OCI-LY7 (cell line): ENCODE measurements around the gene MCAT. TPM values are rescaled to one million over a fixed set of nuclear protein-coding genes. Genes with fewer than 3 reads are reported as not detected.
A peak's percentile ranks its signal among the peaks of the same experiment; 100 is the strongest.

Experiments used
- BruUV-seq: library from RNA; stranded (reverse); fragments of 400-500 nt; replicated peaks from 2 replicates; lab custom pipeline; 2021; lab: Mats Ljungman, UMichigan
- CTCF ChIA-PET: fragments of 300-600 bp; sonication (Branson Sonifier 250); formaldehyde crosslinking; loops from one replicate; lab custom pipeline; 2022; ENCODE audit warnings: antibody characterized with exemption; ENCODE audit not compliant: unreplicated experiment; lab: Charles Lee
- POLR2A ChIA-PET: fragments of 300-600 bp; sonication (Branson Sonifier 250); formaldehyde crosslinking; loops from one replicate; lab custom pipeline; 2022; ENCODE audit warnings: antibody characterized with exemption; lab: Charles Lee
- DNase-seq: peaks from one replicate; pipeline ENCODE4 v3.0.0-alpha.2; 2015; ENCODE audit warnings: low spot score
- H2AFZ ChIP-seq: fragments of 200-600 bp; sonication (generic), shearing (Covaris generic); 2 replicates; pipeline ENCODE4 v1.6.1; 2014; ENCODE audit warnings: mild to moderate bottlenecking, antibody characterized with exemption, low read length, moderate library complexity
- H3K27ac ChIP-seq: fragments of 200-600 bp; sonication (generic); 2 replicates; pipeline ENCODE4 v1.5.1; 2014; ENCODE audit warnings: mixed run types, low read depth, mild to moderate bottlenecking, moderate library complexity, low read length, inconsistent platforms; ENCODE audit not compliant: poor library complexity, severe bottlenecking
- H3K36me3 ChIP-seq: fragments of 200-600 bp; sonication (generic); 2 replicates; pipeline ENCODE4 v1.6.1; 2014; ENCODE audit warnings: mild to moderate bottlenecking, antibody characterized with exemption, low read length, moderate library complexity, mixed read lengths; ENCODE audit not compliant: insufficient read depth
- H3K4me1 ChIP-seq: fragments of 200-600 bp; sonication (generic); 2 replicates; pipeline ENCODE4 v1.5.1; 2014; ENCODE audit warnings: mild to moderate bottlenecking, low read length; ENCODE audit not compliant: insufficient read depth, poor library complexity, severe bottlenecking
- H3K4me2 ChIP-seq: fragments of 200-600 bp; sonication (generic); 2 replicates; pipeline ENCODE4 v1.6.1; 2014; ENCODE audit warnings: mild to moderate bottlenecking, low read length
- H3K4me3 ChIP-seq: fragments of 200-600 bp; sonication (generic); 2 replicates; pipeline ENCODE4 v1.5.1; 2014; ENCODE audit warnings: mild to moderate bottlenecking, low read depth, low read length; ENCODE audit not compliant: poor library complexity, severe bottlenecking
- H3K79me2 ChIP-seq: fragments of 200-600 bp; sonication (generic); 2 replicates; pipeline ENCODE4 v1.6.1; 2016; ENCODE audit warnings: low read depth, mild to moderate bottlenecking, low read length, moderate library complexity, mixed read lengths; ENCODE audit not compliant: insufficient read depth
- H3K9me2 ChIP-seq: fragments of 200-600 bp; sonication (generic); 2 replicates; pipeline ENCODE4 v1.6.1; 2016; ENCODE audit warnings: mild to moderate bottlenecking, low read length, mixed read lengths; ENCODE audit not compliant: insufficient read depth
- H3K9me3 ChIP-seq: fragments of 200-600 bp; sonication (generic); 2 replicates; pipeline ENCODE4 v1.6.1; 2014; ENCODE audit warnings: mild to moderate bottlenecking, mixed run types, low read length, mixed read lengths
- H4K20me1 ChIP-seq: fragments of 200-600 bp; sonication (generic); 2 replicates; pipeline ENCODE4 v1.6.1; 2014; ENCODE audit warnings: mild to moderate bottlenecking, antibody characterized with exemption, low read length, moderate library complexity, mixed read lengths; ENCODE audit not compliant: insufficient read depth
- EZH2phosphoT487 ChIP-seq: fragments of 200-600 bp; sonication (generic); IDR thresholded peaks from 2 replicates; pipeline ENCODE4 v1.6.1; 2018; ENCODE audit warnings: low read depth, borderline replicate concordance, mild to moderate bottlenecking, mixed run types, antibody characterized with exemption, low read length, moderate library complexity, mixed read lengths
- intact Hi-C: fragments of 100-400 bp; cut with micrococcal nuclease; formaldehyde crosslinking; loops from one replicate; pipeline ENCODE4 v1.10.0; 2022; ENCODE audit not compliant: unreplicated experiment
- total RNA-seq, 2 experiments: library from RNA; depleted of rRNA in 1 of 2; stranded (reverse); fragments of >200 nt in 1 of 2; shearing (Covaris generic) in 1 of 2; gene quantifications; 2 replicates each; pipeline ENCODE4 v1.2.3, GENCODE V29; 2014 to 2022
- TF ChIP-seq, protein P1 (sequence below): fragments of 200-600 bp; sonication (generic); conservative IDR thresholded peaks from 2 replicates; pipeline ENCODE4 v1.5.1; 2014; ENCODE audit warnings: mild to moderate bottlenecking, antibody characterized with exemption, low read length, moderate library complexity, mixed read lengths

MCAT gene
- total RNA-seq, 2 experiments from 2014 or later, result 30.6 to 33.2 TPM

DNA sequence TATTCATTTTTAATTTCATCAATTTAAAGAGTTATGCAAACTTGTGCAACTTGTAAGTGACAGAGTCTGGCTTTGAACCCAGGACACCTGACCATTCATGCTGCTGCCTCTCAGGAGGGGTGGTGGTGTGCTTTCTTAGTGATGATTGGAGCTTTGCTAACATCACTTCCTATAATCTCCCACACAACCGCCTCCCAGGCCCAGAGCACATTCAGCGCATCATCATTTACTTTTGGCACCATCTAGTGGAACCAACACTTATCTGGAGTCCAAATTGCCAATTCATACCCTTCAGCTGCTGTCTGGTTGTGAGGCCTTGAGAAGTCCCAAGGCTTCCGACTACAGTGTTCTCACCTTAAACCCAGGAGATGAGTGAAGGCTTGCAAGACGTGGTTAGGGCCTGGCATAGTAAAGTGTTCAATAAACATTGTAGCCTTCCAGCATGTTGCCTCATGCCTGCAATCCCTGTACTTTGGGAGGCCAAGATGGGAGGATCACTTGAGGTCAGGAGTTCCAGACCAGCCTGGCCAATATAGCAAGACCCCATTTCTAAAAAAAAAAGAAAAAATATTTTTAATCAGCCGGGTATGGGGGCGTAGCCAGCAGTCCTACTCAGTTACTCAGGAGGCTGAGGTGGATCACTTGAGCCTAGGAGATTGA lies 52.9 kb downstream of the MCAT start:
- intact Hi-C loops, result loop anchor here (1.0 kb wide), 1 partner anchor 310 kb away; no protein-coding TSS in a partner anchor
- peaks cover 4% of the 10 kb centered on the region; the same call in 1 of the 2 replicates for H3K36me3 ChIP-seq
- H3K27ac ChIP-seq, result peak overlapping the region; percentile 41
- TF ChIP-seq, protein P1, sequence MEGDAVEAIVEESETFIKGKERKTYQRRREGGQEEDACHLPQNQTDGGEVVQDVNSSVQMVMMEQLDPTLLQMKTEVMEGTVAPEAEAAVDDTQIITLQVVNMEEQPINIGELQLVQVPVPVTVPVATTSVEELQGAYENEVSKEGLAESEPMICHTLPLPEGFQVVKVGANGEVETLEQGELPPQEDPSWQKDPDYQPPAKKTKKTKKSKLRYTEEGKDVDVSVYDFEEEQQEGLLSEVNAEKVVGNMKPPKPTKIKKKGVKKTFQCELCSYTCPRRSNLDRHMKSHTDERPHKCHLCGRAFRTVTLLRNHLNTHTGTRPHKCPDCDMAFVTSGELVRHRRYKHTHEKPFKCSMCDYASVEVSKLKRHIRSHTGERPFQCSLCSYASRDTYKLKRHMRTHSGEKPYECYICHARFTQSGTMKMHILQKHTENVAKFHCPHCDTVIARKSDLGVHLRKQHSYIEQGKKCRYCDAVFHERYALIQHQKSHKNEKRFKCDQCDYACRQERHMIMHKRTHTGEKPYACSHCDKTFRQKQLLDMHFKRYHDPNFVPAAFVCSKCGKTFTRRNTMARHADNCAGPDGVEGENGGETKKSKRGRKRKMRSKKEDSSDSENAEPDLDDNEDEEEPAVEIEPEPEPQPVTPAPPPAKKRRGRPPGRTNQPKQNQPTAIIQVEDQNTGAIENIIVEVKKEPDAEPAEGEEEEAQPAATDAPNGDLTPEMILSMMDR, result peak; percentile 81
- TF ChIP-seq EZH2phosphoT487, result no peak
- no peaks in the 10 kb centered on the region for H3K9me3 ChIP-seq
- ChIA-PET POLR2A (interaction anchor here (0.7 kb wide), 1 partner anchor 358 kb away, joined by 3 read pairs; no protein-coding TSS in a partner anchor), CTCF (interaction anchor here (0.5 kb wide), 1 partner anchor 237 kb away, joined by 3 read pairs; no protein-coding TSS in a partner anchor)
- H3K4me1 ChIP-seq, result peaks cover 32% of the 10 kb centered on the region
- no peaks in the 10 kb centered on the region for H3K79me2 ChIP-seq
- peak; percentile 87 for DNase-seq
- H3K4me2 ChIP-seq, result peak overlapping the region; percentile 72
- no TSS peak for BruUV-seq
- H4K20me1 ChIP-seq, result no peaks in the 10 kb centered on the region
- peak overlapping the region; percentile 24; the same call in 1 of the 2 replicates for H2AFZ ChIP-seq
- H3K4me3 ChIP-seq, result peak overlapping the region; percentile 75
- no peaks in the 10 kb centered on the region for H3K9me2 ChIP-seq

GRCh38 chr22:43088984-43089717 lies 54.0 kb downstream of the MCAT start, which contains the start of gene TTLL1:
TTLL1 (minus strand) TSS chr22:43089391; CDS start chr22:43075586, 13,805 bp downstream.
- intact Hi-C loops, result loop anchor here (2.0 to 5.0 kb wide), 2 partner anchors 22 to 232 kb away; partner anchors contain the start of genes ARFGAP3 and BIK
- Histone ChIP-seq H3K4me2 (peak within 1 kb of the TSS; percentile 85), H2AFZ (peak within 1 kb of the TSS; percentile 92), H3K36me3 (peaks cover 4% of the 10 kb centered on the region; the same call in 1 of the 2 replicates), H3K27ac (peak within 1 kb of the TSS; percentile 48), H3K4me1 (peaks cover 21% of the 10 kb centered on the region), H3K9me3 (no peaks in the 10 kb centered on the region), H3K4me3 (peak within 1 kb of the TSS; percentile 75), H4K20me1 (no peaks in the 10 kb centered on the region), H3K79me2 (no peaks in the 10 kb centered on the region), H3K9me2 (no peaks in the 10 kb centered on the region)
- POLR2A ChIA-PET, result no interaction called here
- TSS peak; percentile 82 for BruUV-seq
- TF ChIP-seq EZH2phosphoT487, result no peak
- TF ChIP-seq, protein P1, result no peak
- CTCF ChIA-PET, result no interaction called here
- DNase-seq, result peak; percentile 91
